Pons (tissue), 1 donor: ENCODE results near the gene ACSF3.
"Not testable (repeated sequence)": the region's sequence is repeated elsewhere in the genome, so short reads cannot be mapped to it uniquely, and the experiment has no call there.

Experiments
- DNase-seq: peaks from one replicate; pipeline ENCODE4 v3.0.0-alpha.2; 2016; ENCODE audit warnings: low spot score

ACSF3 gene

GRCh38 chr16:89073346-89074071 lies 20.1 kb upstream of the ACSF3 start:
- DNase-seq: no peak

DNA sequence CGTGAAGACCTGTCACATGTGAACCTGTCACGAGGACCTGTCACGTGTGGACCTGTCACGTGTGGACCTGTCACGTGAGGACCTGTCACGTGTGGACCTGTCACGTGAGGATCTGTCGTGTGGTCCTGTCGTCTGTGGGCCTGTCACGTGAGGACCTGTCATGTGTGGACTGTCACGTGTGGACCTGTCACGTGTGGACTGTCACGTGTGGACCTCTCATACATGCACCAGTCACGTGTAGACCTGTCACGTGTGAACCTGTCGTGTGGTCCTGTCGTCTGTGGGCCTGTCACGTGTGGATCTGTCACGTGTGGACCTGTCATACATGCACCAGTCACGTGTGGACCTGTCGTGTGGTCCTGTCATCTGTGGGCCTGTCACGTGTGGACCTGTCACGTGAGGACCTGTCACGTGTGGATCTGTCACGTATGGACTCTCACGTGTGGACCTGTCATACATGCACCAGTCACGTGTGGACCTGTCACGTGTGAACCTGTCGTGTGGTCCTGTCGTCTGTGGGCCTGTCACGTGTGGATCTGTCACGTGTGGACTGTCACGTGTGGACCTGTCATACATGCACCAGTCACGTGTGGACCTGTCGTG lies 19.5 kb upstream of the ACSF3 start:
- not testable (repeated sequence) for DNase-seq

- no peak for DNase-seq
These were observed 18.6 kb upstream of the ACSF3 start for GRCh38 chr16:89074803-89075688.

DNA sequence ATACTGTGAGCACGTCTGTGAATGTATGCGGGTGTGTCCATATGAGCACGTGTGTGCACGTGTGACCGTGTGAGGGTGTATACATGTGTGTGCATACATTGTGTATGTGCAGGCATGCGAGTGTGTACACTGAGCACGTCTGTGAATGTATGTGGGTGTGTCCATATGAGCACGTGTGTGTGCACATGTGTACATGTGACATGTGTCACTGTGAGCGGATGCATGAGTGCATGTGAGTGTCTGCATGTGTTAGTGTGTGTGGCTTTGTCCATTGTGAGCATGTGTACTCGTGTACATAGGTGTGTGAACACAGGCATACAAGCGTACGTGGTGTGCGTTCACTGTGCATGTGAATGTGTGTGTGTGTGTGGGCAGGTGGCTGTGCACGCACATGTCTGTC lies 17.5 kb upstream of the ACSF3 start:
- DNase-seq: no peak

- DNase-seq: no peak
These were observed 16.6 kb upstream of the ACSF3 start for GRCh38 chr16:89077076-89077475.

GRCh38 chr16:89078172-89078571 lies 15.5 kb upstream of the ACSF3 start:
- DNase-seq: no peak

- DNase-seq: no peak
These were observed 14.1 kb upstream of the ACSF3 start for GRCh38 chr16:89079434-89079980.

GRCh38 chr16:89080196-89080853 lies 13.3 kb upstream of the ACSF3 start:
- no peak for DNase-seq

GRCh38 chr16:89081556-89081955 lies 12.1 kb upstream of the ACSF3 start:
- DNase-seq: no peak

DNA sequence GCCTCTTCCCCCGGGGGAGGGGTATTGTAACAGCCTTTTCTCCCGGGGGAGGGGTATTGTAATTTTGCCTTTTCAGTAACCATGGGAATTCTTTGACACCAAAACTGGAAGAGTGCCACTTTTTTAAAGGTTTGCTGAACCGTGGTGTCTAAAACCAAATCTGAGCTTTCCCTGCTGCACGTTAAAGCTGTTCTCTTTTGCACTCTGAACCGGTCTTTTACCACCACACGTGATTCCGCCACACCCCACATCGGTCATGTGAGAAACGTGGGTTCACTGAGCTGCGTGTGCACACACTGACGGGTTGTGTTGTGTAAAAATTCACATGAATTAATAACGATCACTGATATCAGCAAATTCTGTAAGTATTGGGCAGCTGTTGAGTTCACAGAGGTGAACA lies 9.2 kb upstream of the ACSF3 start:
- no peak for DNase-seq

DNA sequence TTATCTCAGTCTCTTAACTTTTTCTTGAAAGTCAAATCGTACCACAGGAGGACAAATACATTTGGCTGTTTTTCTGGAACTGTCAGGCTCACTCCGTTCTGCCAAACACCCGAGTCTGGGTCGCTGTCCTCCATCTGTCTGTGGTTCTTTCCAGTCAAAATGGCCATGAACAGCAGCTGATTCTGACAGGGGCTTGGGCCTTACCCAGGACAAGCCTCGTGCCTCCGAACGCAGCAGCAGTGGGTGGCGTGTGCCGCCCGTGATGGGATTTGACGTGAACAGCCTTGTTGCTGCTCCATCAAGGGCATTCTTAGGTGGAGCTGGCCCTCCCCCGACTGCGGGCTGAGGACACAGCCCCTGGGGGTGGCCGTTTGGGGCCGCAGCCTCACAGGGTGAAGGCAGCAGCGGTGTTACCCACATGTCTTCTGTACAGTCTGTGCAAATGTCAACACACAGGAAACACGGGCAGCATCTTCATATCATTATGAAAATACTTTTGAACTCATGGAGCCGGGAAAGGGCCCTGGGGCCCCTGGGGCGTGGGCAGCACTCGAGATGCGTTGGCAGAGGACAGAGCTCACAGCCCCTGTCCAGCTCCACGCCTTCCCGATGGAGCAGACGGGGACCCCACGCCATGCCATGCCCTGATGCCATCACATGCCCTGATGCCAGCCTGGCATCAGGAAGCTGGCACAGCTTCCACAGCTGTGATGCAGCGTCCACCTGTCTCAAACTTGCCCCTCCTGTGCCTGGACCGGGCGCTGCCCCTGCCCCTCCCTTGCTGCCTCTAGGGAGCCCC lies 8.6 kb upstream of the ACSF3 start:
- DNase-seq: no peak

- no peak for DNase-seq
These were observed 7.9 kb upstream of the ACSF3 start for GRCh38 chr16:89085755-89086154.

DNA sequence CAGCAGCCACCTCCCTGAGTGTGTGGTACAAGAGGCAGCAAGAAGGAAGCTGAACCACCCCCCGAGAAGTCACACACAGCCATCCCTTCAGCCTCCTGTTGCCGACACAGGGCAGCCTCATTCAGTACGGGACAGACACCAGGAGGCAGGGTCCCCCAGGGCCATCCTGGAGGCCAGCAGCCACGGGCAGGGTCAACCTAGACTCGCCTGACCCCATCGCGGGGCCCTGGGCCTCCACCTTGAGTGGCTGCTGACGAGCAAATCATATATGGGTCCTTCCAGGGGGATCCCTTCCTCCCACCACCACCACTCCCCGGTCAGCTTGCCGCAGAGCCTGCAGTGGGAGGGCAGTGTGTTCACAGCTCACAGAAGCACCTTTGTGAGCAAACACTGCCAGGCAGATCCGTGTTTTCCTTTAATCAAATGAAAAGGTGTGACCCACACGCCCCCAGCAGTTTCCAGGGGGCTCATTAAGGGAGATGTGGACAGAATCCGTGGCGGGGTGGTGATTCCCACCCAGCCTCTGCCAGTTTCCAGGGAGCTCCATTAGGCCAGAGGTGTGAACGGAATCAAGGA lies 5.6 kb upstream of the ACSF3 start:
- DNase-seq: no peak

- DNase-seq: no peak
These were observed 4.5 kb upstream of the ACSF3 start for GRCh38 chr16:89089120-89089519.

DNA sequence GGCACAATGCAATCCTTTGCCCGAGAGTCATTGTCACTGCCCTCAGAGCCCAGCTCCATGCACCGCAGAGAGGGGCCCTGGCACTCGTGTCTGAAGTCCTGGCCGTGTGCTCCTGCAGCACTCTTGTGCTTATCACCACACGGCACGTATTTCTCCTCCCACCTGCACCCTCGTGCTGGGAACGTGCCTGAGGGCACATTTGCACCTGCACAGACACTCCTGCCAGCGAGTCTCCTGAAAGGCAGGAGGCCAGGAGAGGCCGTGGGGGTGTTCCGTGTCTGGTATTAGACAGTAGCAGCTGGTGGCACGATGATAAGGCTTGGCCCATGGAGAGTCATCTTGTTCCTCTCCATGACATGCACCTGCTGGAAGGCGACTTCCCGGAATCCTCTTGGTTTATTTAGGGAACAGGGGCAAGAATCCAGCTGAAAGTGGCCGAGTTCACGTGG lies 3.4 kb upstream of the ACSF3 start:
- DNase-seq: no peak

DNA sequence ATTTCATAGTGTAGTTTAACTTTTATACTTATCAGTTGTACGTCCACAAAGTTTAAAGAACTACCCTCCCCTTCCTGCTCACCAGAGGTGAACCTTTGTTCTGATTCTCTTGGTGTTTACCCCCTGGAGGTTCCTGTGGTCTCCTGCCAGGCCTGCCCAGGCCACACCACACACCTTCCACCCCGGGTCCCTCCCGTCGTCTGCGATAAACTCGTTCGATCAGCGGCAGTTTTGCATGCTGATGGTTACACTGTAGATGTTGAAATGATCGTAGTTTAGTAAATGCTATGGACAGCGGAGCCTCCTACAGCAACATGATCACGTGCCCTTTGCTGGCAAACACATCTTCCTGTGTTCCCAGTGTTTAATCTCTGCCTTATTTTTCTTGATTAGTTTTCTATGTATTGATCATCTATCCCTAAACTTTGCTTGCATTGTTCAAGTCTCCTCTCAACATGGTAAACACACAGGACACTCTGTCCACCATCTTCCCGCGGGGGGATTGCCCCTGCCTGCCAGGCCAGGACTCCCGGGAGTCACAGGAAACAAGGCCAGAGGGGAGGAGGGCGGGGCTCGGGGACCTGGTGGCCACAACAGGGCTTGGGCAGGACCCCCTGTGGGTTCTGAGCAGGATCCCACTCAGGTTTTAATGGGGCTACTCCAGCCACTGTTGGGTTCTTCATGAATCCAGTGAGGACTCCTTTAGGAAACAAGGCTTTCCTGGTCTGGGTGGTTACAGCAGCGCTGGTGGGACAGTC lies 2.8 kb upstream of the ACSF3 start:
- no peak for DNase-seq

GRCh38 chr16:89092013-89092412 lies 1.6 kb upstream of the ACSF3 start:
- DNase-seq: no peak

GRCh38 chr16:89093252-89093601 lies 425 bp upstream of the ACSF3 start:
- DNase-seq: not testable (repeated sequence)

- DNase-seq: no peak
These were observed 714 bp downstream of the ACSF3 start for GRCh38 chr16:89094252-89094879.

- DNase-seq: no peak
These were observed 1.2 kb downstream of the ACSF3 start for GRCh38 chr16:89094880-89095258.
